Neural progenitor cell (in vitro differentiated cells): Measurements from ENCODE around the gene KDM6B. TPM values are rescaled to one million over a fixed set of nuclear protein-coding genes. Genes with fewer than 3 reads are reported as not detected.

Experiments used
- DNase-seq: peaks from one replicate; pipeline ENCODE4 v3.0.0-alpha.2; 2016; ENCODE audit warnings: low spot score
- H2AFZ ChIP-seq: fragments of 200-600 bp; sonication (generic); replicated peaks from 2 replicates; pipeline ENCODE4 v1.6.1; 2016; ENCODE audit warnings: antibody characterized with exemption
- H3F3A ChIP-seq: fragments of 200-600 bp; sonication (generic); 2 replicates; pipeline ENCODE4 v1.6.1; 2016; ENCODE audit warnings: antibody characterized with exemption, low read depth
- H3K27ac ChIP-seq: fragments of 200-600 bp; sonication (generic); 2 replicates; pipeline ENCODE4 v1.5.1; 2016; ENCODE audit warnings: mild to moderate bottlenecking
- H3K27me3 ChIP-seq: fragments of 200-600 bp; sonication (generic); 2 replicates; pipeline ENCODE4 v1.6.1; 2016; ENCODE audit warnings: mild to moderate bottlenecking, moderate library complexity
- H3K36me3 ChIP-seq: fragments of 200-600 bp; sonication (generic); 2 replicates; pipeline ENCODE4 v1.5.1; 2016
- H3K4me1 ChIP-seq: fragments of 200-600 bp; sonication (generic); 2 replicates; pipeline ENCODE4 v1.6.1; 2016; ENCODE audit warnings: mixed run types
- H3K4me2 ChIP-seq: fragments of 200-600 bp; sonication (generic); 2 replicates; pipeline ENCODE4 v1.6.1; 2016
- H3K4me3 ChIP-seq: fragments of 200-600 bp; sonication (generic); 2 replicates; pipeline ENCODE4 v1.5.1; 2016
- H3K79me2 ChIP-seq: fragments of 200-600 bp; sonication (generic); 2 replicates; pipeline ENCODE4 v1.6.1; 2016; ENCODE audit warnings: low read depth
- H3K9ac ChIP-seq: fragments of 200-600 bp; sonication (generic); 2 replicates; pipeline ENCODE4 v1.6.1; 2016
- H3K9me3 ChIP-seq: fragments of 200-600 bp; sonication (generic); 2 replicates; pipeline ENCODE4 v1.5.1; 2016; ENCODE audit warnings: low read depth
- H4K20me1 ChIP-seq: fragments of 200-600 bp; sonication (generic); 2 replicates; pipeline ENCODE4 v1.6.1; 2016; ENCODE audit warnings: low read depth
- H3K27ac Mint-ChIP-seq: 3 replicates; pipeline ENCODE4 v1.8.0; 2021; ENCODE audit warnings: mixed read lengths
- H3K27me3 Mint-ChIP-seq: 2 replicates; pipeline ENCODE4 v1.8.0; 2022; ENCODE audit warnings: low read depth, mild to moderate bottlenecking, inconsistent platforms, moderate library complexity, mixed read lengths; ENCODE audit not compliant: insufficient read depth
- H3K36me3 Mint-ChIP-seq: 3 replicates; pipeline ENCODE4 v1.8.0; 2021; ENCODE audit warnings: mixed read lengths
- H3K4me1 Mint-ChIP-seq: 3 replicates; pipeline ENCODE4 v1.8.0; 2021; ENCODE audit warnings: mixed read lengths
- H3K4me3 Mint-ChIP-seq: 3 replicates; pipeline ENCODE4 v1.8.0; 2021; ENCODE audit warnings: mild to moderate bottlenecking, moderate library complexity, mixed read lengths
- H3K9me3 Mint-ChIP-seq: 3 replicates; pipeline ENCODE4 v1.8.0; 2020; ENCODE audit warnings: mixed read lengths
- EZH2 ChIP-seq: fragments of 200-600 bp; sonication (generic); IDR thresholded peaks from 2 replicates; pipeline ENCODE4 v1.6.1; 2017; ENCODE audit warnings: antibody characterized with exemption, mild to moderate bottlenecking, moderate library complexity
- EZH2phosphoT487 ChIP-seq: fragments of 200-600 bp; sonication (generic); IDR thresholded peaks from 2 replicates; pipeline ENCODE4 v1.6.1; 2017; ENCODE audit warnings: antibody characterized with exemption
- total RNA-seq: library from RNA; depleted of rRNA; stranded (reverse); fragments of >200 nt; gene quantifications from 2 replicates; pipeline ENCODE4 v1.2.3, GENCODE V29; 2015; ENCODE audit warnings: low replicate concordance
- TF ChIP-seq, protein P1 (sequence below): fragments of 200-600 bp; sonication (generic); IDR thresholded peaks from 2 replicates; pipeline ENCODE4 v1.5.1; 2017; ENCODE audit warnings: antibody characterized with exemption, mild to moderate bottlenecking

The KDM6B gene, protein sequence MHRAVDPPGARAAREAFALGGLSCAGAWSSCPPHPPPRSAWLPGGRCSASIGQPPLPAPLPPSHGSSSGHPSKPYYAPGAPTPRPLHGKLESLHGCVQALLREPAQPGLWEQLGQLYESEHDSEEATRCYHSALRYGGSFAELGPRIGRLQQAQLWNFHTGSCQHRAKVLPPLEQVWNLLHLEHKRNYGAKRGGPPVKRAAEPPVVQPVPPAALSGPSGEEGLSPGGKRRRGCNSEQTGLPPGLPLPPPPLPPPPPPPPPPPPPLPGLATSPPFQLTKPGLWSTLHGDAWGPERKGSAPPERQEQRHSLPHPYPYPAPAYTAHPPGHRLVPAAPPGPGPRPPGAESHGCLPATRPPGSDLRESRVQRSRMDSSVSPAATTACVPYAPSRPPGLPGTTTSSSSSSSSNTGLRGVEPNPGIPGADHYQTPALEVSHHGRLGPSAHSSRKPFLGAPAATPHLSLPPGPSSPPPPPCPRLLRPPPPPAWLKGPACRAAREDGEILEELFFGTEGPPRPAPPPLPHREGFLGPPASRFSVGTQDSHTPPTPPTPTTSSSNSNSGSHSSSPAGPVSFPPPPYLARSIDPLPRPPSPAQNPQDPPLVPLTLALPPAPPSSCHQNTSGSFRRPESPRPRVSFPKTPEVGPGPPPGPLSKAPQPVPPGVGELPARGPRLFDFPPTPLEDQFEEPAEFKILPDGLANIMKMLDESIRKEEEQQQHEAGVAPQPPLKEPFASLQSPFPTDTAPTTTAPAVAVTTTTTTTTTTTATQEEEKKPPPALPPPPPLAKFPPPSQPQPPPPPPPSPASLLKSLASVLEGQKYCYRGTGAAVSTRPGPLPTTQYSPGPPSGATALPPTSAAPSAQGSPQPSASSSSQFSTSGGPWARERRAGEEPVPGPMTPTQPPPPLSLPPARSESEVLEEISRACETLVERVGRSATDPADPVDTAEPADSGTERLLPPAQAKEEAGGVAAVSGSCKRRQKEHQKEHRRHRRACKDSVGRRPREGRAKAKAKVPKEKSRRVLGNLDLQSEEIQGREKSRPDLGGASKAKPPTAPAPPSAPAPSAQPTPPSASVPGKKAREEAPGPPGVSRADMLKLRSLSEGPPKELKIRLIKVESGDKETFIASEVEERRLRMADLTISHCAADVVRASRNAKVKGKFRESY (N-terminal part only)
- total RNA-seq = 6.8 and 12.3 TPM in 2 replicates

DNA sequence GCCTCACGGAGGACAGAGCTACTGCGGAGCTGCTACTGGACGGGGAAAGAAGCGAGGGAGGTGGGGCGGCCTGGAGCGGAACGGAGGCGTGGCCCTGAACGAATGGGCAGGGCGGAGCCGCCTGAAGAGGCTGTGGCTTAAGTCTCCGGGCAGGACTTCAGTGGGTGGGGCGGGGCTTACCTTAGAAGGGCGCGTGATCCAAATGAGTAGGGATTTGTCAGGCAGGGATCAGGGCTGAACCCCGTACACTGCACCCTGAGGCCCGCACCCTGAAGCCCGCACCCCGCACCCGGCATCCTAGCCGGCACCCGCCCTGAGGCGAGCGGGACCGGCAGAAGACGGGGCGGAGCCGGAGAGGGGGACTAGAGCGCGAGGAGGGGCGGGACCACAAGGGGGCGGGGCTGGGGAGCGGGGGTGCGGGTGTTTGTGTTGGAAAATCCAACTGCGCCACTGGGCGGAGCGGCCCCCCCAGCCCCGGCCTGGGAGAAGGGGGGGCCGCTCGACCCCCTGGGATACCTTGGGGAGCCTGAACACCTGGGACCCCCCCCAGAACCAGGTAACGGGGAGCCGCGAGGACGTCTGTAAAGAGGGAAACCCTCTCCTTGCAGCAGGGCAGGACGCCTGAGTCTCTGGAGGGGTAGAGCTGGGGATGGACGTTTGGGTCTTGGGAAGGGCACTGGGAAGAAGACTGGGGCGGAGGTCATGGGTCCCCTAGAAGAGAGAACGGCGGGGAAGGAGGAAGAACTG lies at the start of gene KDM6B:
Gene KDM6B (plus strand): TSS at position 423 of the 747 bp plus-strand sequence. CDS start 11,338 bp downstream, outside the sequence.
- no peaks in the 10 kb centered on the region for H3K9me3 Mint-ChIP-seq
- H3K27ac Mint-ChIP-seq = peak within 1 kb of the TSS; percentile 98
- Histone ChIP-seq H3K27me3 (peaks cover 45% of the 10 kb centered on the region), H2AFZ (peak within 1 kb of the TSS; percentile 98), H3K4me2 (peak within 1 kb of the TSS; percentile 91), H3K27ac (no peak within 1 kb of the TSS), H3K9me3 (no peaks in the 10 kb centered on the region), H4K20me1 (peaks cover 12% of the 10 kb centered on the region), H3F3A (peaks cover 39% of the 10 kb centered on the region), H3K4me3 (peak within 1 kb of the TSS; percentile 71), H3K4me1 (peaks cover 17% of the 10 kb centered on the region), H3K9ac (no peak within 1 kb of the TSS), H3K79me2 (peaks cover 12% of the 10 kb centered on the region), H3K36me3 (no peaks in the 10 kb centered on the region)
- peak within 1 kb of the TSS; percentile 94 for H3K4me3 Mint-ChIP-seq
- TF ChIP-seq EZH2 (no peak), EZH2phosphoT487 (no peak)
- TF ChIP-seq, protein P1, sequence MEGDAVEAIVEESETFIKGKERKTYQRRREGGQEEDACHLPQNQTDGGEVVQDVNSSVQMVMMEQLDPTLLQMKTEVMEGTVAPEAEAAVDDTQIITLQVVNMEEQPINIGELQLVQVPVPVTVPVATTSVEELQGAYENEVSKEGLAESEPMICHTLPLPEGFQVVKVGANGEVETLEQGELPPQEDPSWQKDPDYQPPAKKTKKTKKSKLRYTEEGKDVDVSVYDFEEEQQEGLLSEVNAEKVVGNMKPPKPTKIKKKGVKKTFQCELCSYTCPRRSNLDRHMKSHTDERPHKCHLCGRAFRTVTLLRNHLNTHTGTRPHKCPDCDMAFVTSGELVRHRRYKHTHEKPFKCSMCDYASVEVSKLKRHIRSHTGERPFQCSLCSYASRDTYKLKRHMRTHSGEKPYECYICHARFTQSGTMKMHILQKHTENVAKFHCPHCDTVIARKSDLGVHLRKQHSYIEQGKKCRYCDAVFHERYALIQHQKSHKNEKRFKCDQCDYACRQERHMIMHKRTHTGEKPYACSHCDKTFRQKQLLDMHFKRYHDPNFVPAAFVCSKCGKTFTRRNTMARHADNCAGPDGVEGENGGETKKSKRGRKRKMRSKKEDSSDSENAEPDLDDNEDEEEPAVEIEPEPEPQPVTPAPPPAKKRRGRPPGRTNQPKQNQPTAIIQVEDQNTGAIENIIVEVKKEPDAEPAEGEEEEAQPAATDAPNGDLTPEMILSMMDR = no peak
- peak; percentile 97 for DNase-seq
- peaks cover 29% of the 10 kb centered on the region for H3K4me1 Mint-ChIP-seq
- H3K27me3 Mint-ChIP-seq = peaks cover 7% of the 10 kb centered on the region
- H3K36me3 Mint-ChIP-seq = no peaks in the 10 kb centered on the region

DNA sequence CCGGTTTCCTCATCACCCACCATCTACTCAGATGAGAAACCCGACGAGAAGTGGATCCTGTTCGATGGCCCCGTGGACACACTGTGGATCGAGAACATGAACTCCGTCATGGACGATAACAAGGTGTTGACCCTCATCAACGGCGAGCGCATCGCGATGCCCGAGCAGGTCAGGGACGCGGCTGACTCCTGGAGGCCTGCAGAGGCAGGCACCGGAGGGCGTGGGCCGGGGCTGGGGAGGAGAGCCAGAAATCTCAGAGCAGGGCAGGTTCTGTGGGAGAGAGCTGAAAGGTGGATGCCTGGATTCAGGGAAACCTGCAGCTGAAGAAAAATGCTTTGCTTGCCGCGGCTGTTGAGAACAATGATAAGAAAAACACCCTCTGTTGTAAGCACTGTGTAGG lies 47.2 kb upstream of the KDM6B start:
- Histone ChIP-seq H3K9me3 (no peaks in the 10 kb centered on the region), H3K9ac (no peak overlapping the region), H4K20me1 (no peaks in the 10 kb centered on the region), H2AFZ (peak overlapping the region; percentile 34), H3K79me2 (no peaks in the 10 kb centered on the region), H3K4me3 (no peak overlapping the region), H3F3A (no peaks in the 10 kb centered on the region), H3K27me3 (no peaks in the 10 kb centered on the region), H3K36me3 (no peaks in the 10 kb centered on the region), H3K4me1 (no peaks in the 10 kb centered on the region), H3K4me2 (no peak overlapping the region), H3K27ac (no peak overlapping the region)
- no peaks in the 10 kb centered on the region for H3K36me3 Mint-ChIP-seq
- no peak overlapping the region for H3K4me3 Mint-ChIP-seq
- H3K9me3 Mint-ChIP-seq = no peaks in the 10 kb centered on the region
- DNase-seq = no peak
- TF ChIP-seq EZH2phosphoT487 (no peak), EZH2 (no peak)
- TF ChIP-seq, protein P1 = no peak
- peaks cover 7% of the 10 kb centered on the region for H3K27me3 Mint-ChIP-seq
- H3K27ac Mint-ChIP-seq = no peak overlapping the region
- H3K4me1 Mint-ChIP-seq = peaks cover 2% of the 10 kb centered on the region

DNA sequence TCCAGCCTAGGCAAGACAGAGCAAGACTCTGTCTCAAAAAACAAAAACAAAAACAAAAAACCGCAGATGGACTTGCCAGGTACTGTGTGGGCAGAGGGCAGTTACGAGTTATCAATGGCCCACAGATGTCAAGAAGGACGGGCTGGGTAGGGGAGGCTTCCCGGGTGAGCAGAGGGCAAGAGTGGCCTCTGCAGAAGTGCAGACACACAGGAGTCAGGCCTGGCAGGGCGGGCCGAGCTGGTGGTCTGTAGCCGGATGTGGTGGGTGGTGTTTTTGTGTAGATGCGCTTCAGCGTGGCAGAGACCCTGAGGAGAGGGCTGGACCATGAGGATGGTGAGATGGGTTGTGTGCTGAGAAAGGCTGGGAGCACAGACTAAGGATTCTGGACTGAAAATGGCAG lies 44.9 kb upstream of the KDM6B start:
- Histone ChIP-seq H3K4me1 (peaks cover 5% of the 10 kb centered on the region), H3K9me3 (no peaks in the 10 kb centered on the region), H3K79me2 (no peaks in the 10 kb centered on the region), H3K4me3 (no peak overlapping the region), H3F3A (no peaks in the 10 kb centered on the region), H3K4me2 (no peak overlapping the region), H4K20me1 (no peaks in the 10 kb centered on the region), H3K27me3 (no peaks in the 10 kb centered on the region), H3K36me3 (no peaks in the 10 kb centered on the region), H3K9ac (no peak overlapping the region), H2AFZ (no peak overlapping the region), H3K27ac (no peak overlapping the region)
- H3K27me3 Mint-ChIP-seq = peaks cover 5% of the 10 kb centered on the region
- no peaks in the 10 kb centered on the region for H3K36me3 Mint-ChIP-seq
- DNase-seq = no peak
- no peak overlapping the region for H3K4me3 Mint-ChIP-seq
- H3K9me3 Mint-ChIP-seq = no peaks in the 10 kb centered on the region
- H3K4me1 Mint-ChIP-seq = peaks cover 2% of the 10 kb centered on the region
- no peak overlapping the region for H3K27ac Mint-ChIP-seq
- TF ChIP-seq, protein P1 = no peak
